Neutrophil (primary cell): ENCODE data around the gene BARD1.

ENCODE experiments used
- H3K27ac ChIP-seq: fragments of 200-600 bp; sonication (generic); 2 replicates; pipeline ENCODE4 v1.5.1; 2016; ENCODE audit warnings: mild to moderate bottlenecking, moderate library complexity
- H3K27me3 ChIP-seq: fragments of 200-600 bp; sonication (generic); 2 replicates; pipeline ENCODE4 v1.6.0; 2016; ENCODE audit warnings: mild to moderate bottlenecking
- H3K36me3 ChIP-seq: fragments of 200-600 bp; sonication (generic); 2 replicates; pipeline ENCODE4 v1.5.1; 2017
- H3K4me1 ChIP-seq, 2 experiments: fragments of 200-600 bp in 1 of 2; sonication (generic) in 1 of 2; 1 replicate in 1 of 2; 2 replicates in 1 of 2; pipeline versions ENCODE4 v1.5.1 to v1.6.1; 2013 to 2016; ENCODE audit warnings: low read depth in 1 of 2, low read length in 1 of 2, mild to moderate bottlenecking in 1 of 2, moderate library complexity in 1 of 2; ENCODE audit not compliant: control insufficient read depth in 1 of 2, insufficient read depth in 1 of 2
- H3K4me3 ChIP-seq, 2 experiments: fragments of 200-600 bp in 1 of 2; sonication (generic) in 1 of 2; 1 replicate in 1 of 2; 2 replicates in 1 of 2; pipeline ENCODE4 v1.5.1; 2013 to 2016; ENCODE audit warnings: low read depth in 1 of 2, low read length in 1 of 2, mild to moderate bottlenecking in 1 of 2, moderate library complexity in 1 of 2
- H3K9me3 ChIP-seq: fragments of 200-600 bp; sonication (generic); 2 replicates; pipeline ENCODE4 v1.5.1; 2016
- TF ChIP-seq, protein P1 (sequence below): fragments of 200-600 bp; sonication (generic); IDR thresholded peaks from 2 replicates; pipeline ENCODE4 v1.5.1; 2016; ENCODE audit warnings: antibody characterized with exemption

Gene BARD1

DNA sequence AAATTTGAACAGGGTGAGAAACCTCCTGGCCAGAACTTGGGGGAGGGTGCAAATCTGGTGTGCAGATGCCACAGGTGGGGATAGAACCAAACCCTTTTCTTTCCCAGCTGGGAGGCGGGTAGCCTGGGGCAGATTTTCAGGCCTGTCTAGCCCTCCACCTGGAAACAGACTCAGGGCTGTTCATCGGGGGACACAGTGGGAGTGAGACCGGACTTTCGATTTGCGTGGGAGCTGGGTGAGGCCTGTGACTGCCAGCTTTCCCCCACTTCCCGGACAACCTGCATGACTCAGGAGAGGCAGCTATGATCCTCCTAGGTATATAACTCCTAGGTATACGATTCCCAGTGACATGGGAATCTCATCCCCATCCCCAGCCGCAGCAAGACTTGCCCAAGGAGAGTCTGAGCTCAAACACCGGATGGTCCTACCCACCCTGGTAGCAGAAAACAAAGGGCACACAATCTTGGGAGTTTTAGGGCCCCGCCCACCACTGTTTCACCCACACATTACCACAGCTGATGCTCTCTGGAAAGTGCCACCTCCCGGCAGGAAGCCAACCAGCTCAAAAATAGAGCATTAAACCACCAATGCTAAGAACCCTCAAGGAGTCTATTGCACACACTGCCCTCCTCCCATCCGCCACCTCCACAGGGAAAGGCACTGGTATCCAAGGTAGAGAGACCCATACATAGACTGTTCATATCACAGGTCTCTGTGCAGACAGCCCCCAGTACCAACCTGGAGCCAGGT is 92.5 kb downstream of the BARD1 start:
- H3K36me3 ChIP-seq, result peaks cover 11% of the 10 kb centered on the region
- no peak overlapping the region for H3K27ac ChIP-seq
- TF ChIP-seq, protein P1, sequence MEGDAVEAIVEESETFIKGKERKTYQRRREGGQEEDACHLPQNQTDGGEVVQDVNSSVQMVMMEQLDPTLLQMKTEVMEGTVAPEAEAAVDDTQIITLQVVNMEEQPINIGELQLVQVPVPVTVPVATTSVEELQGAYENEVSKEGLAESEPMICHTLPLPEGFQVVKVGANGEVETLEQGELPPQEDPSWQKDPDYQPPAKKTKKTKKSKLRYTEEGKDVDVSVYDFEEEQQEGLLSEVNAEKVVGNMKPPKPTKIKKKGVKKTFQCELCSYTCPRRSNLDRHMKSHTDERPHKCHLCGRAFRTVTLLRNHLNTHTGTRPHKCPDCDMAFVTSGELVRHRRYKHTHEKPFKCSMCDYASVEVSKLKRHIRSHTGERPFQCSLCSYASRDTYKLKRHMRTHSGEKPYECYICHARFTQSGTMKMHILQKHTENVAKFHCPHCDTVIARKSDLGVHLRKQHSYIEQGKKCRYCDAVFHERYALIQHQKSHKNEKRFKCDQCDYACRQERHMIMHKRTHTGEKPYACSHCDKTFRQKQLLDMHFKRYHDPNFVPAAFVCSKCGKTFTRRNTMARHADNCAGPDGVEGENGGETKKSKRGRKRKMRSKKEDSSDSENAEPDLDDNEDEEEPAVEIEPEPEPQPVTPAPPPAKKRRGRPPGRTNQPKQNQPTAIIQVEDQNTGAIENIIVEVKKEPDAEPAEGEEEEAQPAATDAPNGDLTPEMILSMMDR, result no peak
- no peaks in the 10 kb centered on the region for H3K27me3 ChIP-seq
- no peak overlapping the region for H3K4me3 ChIP-seq
- no peaks in the 10 kb centered on the region for H3K9me3 ChIP-seq
- no peaks in the 10 kb centered on the region for H3K4me1 ChIP-seq

DNA sequence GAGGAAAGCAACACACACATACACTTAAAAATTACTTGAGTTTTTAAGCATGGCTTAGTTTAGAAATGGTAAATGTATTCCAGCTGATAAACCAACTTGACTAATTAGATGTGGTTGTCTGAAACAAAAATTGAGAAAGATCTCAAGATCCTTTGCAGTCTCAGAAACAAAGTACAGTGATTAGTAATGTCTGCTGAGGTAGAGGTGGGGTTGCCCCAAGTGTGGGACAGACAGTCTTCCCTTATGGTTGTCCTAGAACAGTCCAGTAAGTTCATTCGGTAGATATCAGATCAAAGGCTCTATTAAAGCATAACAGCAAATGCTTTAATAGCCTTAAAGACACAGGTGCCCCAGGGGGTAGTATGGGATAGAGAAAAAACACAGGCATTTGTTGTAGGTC is 94.5 kb downstream of the BARD1 start:
- peaks cover 11% of the 10 kb centered on the region for H3K36me3 ChIP-seq
- H3K4me3 ChIP-seq, result no peak overlapping the region
- TF ChIP-seq, protein P1, result no peak
- H3K9me3 ChIP-seq, result no peaks in the 10 kb centered on the region
- H3K27me3 ChIP-seq, result no peaks in the 10 kb centered on the region
- no peak overlapping the region for H3K27ac ChIP-seq
- H3K4me1 ChIP-seq, result no peaks in the 10 kb centered on the region

DNA sequence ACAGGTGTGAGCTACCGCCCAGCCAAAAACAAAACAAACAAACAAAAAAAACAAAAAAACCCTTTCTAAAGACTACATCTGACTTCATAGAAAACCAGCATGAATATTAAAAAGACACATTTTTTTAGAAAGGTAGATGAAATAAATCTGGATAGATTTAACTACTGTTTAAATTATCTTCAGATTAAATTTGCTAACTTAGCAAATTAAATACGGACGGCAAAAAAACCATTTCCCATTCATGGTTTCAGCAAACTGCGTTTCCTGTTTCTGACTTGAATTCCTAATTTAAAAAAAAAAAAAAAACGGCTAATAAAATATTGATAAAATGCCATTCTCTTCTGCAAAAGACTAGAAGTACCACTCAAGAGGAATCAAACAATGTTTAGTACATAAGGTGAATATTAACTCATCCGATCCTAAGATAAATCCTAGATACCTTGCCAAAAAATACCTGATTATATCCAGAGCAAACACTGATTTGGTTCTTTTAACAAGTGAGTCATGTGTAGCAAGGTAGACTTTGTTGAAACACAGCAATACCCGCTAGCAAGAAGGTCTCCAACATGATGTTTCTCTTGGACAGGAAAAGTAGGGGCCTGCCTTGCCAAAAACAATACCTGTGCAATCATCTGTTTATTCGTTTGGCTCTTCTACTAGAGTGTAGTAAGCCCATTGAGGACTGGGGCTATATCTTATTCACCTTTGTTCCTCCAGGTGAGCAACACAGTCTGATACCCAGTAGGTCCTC is 96.2 kb downstream of the BARD1 start:
- TF ChIP-seq, protein P1, result no peak
- H3K4me1 ChIP-seq, result no peaks in the 10 kb centered on the region
- no peak overlapping the region for H3K27ac ChIP-seq
- H3K4me3 ChIP-seq, result no peak overlapping the region
- H3K36me3 ChIP-seq, result peaks cover 11% of the 10 kb centered on the region
- no peaks in the 10 kb centered on the region for H3K27me3 ChIP-seq
- H3K9me3 ChIP-seq, result no peaks in the 10 kb centered on the region

DNA sequence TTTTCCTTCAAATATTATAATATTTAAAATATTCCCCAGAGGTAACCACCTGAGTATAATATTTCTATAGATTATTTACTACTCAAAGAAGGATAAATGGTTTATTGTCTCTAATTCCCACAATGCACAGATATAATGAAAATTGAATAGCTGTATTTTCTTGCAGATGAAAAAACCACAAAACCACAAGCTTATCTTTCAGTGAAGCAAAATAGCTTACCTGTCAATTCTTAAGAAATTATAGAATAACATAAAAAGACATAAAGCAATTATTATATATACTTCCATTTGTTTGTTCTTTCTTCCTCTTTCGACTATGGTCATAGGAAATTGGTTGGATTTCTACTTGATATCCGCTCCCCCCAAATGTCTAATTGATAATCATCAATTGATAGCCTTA is 98.8 kb downstream of the BARD1 start:
- no peaks in the 10 kb centered on the region for H3K9me3 ChIP-seq
- H3K4me1 ChIP-seq, result no peaks in the 10 kb centered on the region
- no peaks in the 10 kb centered on the region for H3K36me3 ChIP-seq
- TF ChIP-seq, protein P1, result no peak
- H3K27ac ChIP-seq, result no peak overlapping the region
- no peak overlapping the region for H3K4me3 ChIP-seq
- H3K27me3 ChIP-seq, result no peaks in the 10 kb centered on the region

DNA sequence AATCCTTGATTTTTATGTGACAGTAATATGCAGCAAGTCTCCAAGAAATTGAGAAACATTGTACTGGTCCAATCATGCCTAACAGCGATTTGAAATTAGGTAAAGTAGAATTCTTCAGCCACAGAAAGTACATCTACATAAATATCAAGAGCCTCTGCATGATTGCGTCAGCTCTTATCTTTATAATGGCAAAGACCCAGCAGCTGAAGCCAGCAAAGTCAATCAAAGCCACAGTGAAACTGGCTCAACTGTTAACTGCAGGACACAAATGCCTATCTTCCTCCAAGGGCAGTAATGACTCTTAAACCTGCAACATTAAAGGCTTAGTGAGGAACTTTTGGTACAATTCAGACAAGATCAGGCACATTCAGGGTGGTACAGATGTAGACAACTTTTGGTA is 102.5 kb downstream of the BARD1 start:
- H3K27ac ChIP-seq, result no peak overlapping the region
- no peaks in the 10 kb centered on the region for H3K27me3 ChIP-seq
- no peaks in the 10 kb centered on the region for H3K36me3 ChIP-seq
- H3K9me3 ChIP-seq, result no peaks in the 10 kb centered on the region
- H3K4me3 ChIP-seq, result no peak overlapping the region
- H3K4me1 ChIP-seq, result no peaks in the 10 kb centered on the region
- TF ChIP-seq, protein P1, result no peak
